NCI-H187 (cell line): Measurements from ENCODE around the gene NPRL2.

Experiments
- DNase-seq, 2 experiments: peaks; one replicate each; lab custom pipeline; 2025; lab: John Stamatoyannopoulos, UW

NPRL2 gene

GRCh38 chr3:50304601-50305000 lies 46.0 kb downstream of the NPRL2 start:
- DNase-seq = no peak

DNA sequence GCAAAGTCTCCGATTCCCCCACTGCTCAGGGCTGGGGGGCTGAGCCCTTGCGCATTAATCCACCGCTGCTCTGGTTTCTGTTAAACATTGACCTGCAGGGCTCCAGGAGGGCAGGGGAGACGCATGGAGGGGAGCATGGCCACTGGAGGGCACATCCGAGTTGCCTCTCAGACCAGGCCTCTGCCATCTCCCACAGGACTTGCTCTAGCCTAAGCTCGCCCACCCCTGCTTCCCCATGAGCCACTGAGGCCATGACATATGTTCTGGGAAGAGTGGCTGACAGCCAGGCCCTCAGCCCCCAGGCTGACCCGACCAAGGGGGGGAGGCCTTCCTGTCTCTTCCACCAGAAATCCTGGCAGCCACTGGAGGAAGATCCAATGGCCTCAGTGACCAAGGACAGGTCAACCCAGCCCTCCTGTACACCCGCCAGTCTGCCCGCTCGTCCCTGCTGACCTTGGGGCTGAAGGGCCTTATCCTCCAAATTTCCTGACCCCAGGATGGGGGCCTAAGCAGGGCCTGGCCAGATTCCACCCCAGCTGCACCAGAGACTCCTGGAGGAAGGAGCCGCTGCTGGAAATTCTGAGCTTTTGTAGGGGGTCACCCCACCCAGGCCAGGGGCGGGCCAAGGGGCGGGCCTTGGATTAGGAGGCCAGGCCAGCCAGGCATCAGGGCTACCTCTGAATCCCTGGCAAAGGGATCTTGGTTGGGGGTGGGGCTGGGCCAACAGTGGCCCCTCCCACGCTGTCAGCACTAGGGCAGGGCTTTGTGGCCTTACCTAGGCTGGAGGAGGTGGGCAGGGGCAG lies 47.4 kb downstream of the NPRL2 start, which contains the start of gene HYAL1:
Gene HYAL1, minus strand, starts transcription at position 562 of the 803 bp plus-strand sequence. CDS start 618 bp downstream, outside the sequence.
- no peak for DNase-seq

DNA sequence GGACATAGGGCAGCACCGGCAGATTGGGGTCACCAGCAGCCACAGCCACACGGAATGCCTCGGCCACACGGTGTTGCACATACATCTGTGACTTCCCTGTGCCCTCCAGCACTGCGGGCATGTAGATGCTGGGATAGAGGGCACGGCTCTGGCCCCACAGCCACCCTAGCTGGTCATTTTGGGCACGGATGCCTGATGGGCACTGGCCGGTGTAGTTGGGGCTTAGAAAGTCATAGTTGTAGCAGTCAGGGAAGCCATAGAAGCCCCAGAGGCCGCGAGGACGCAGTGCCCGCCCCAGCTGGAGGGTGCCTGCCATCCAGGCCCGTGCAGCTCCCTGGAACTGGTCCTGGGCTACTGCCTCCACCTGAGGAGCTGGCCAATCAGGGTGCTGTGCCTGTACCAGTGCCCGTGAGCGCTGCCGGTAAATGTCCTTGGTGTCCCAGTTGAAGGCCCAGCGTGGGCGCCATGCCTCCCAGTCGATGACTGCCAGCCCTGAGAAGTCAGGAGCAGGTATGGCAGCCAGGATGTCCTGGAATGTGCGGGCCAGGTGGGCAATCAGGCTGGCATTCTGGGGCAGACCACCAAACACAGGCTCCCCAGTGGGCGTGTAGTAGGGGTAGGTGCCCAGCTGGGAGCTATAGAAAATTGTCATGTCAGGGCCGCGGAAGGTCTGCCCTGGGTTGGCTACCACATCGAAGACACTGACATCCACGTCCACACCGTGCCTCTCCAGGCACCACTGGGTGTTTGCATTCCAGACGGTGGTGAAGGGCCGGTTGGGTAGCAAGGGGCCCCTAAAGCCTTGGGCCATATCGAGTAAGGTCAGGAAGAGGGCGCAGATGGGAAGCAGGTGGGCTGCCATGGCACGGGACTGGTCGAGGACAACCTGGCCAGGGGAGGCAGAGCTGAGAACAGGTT lies 48.2 kb downstream of the NPRL2 start:
- no peak for DNase-seq

DNA sequence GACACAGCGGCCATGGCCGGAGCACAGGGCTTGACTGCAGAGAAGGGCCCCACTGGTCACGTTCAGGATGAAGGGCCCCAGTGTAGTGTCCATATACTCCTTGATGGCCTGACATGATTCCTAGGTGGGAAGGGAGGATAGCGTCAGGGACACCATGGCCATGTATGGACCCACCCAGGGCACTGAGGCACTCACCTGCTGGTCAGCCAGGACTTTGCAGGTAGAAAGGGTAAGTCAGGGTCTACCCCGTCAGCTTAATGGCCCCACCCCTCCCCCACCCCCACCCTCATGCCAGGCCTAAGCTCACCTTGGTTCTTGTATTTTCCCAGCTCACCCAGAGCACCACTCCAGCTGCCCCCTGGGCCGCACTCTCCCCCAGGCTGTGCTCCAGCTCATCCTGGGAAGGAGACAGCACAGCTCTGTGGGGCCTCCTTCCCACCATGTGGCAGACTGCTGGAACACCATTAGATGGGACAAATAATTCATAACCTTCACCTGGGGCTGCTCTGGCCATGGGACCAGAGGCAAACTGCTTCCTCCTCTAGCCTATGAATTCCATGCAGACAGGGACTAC lies 49.8 kb downstream of the NPRL2 start:
- DNase-seq = no peak

- DNase-seq = no peak
Observed at GRCh38 chr3:50299929-50300680, 50.5 kb downstream of the NPRL2 start.

DNA sequence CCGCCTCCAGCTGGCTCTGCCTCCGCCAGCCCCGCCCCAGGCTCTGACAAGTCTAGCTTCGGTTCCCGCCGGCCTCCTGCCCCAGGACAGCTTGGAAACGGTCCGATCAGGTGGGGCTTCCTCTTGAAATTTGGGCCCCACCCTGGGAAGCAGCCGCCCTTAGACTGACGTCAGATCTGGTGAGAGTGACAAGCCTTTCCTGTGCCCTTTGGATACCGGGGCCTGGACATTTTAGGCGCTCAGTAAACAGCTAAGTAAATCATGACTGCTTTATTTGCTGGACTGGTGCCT lies 51.0 kb downstream of the NPRL2 start:
- DNase-seq = no peak

DNA sequence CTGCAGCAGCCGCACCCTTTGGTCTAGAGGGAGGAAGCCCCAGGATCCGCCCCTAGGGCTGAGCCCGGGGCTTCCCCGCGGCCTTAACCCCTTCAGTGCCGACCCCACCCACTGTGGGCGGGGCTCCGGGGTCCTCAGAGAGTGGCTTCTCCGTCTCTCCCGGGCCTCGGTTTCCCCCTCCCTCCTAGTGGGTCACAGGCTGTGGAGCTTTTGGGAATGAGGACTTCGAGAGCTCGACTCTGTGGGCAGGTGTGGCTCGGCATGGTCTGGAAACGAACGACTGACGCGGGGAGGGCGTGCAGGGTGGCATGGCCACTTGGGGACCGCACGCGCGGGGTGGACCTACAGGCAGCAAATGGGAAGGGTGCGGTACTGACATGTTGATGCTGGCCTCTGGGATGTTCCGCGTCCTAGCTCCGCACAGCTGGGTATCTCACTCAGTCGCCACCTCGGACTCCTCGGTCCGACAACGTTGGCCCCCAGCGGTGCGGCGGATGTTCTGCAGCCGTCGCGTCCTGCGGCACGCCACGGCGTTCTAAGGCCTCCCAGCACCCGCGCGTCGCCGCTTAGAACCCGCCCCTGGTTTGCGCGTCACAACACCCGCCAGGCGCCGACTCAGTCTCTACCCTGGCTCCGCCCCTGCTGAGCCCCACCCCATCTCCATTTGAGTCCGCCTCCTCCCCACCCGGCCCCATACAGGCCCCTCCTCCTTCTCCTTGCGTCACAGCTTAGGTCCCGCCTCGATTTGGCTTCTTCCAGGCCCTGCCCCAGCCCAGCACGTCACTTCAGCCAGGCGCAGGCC lies 51.5 kb downstream of the NPRL2 start, which contains the start of the genes HYAL3 and NAA80:
Gene HYAL3, minus strand, starts transcription at position 570 of the 802 bp plus-strand sequence. CDS start 3,803 bp downstream, outside the sequence.
Gene NAA80, minus strand, starts transcription at position 570 of the 802 bp plus-strand sequence. CDS start 1,942 bp downstream, outside the sequence.
- peak; percentile 87 to 93 for DNase-seq

DNA sequence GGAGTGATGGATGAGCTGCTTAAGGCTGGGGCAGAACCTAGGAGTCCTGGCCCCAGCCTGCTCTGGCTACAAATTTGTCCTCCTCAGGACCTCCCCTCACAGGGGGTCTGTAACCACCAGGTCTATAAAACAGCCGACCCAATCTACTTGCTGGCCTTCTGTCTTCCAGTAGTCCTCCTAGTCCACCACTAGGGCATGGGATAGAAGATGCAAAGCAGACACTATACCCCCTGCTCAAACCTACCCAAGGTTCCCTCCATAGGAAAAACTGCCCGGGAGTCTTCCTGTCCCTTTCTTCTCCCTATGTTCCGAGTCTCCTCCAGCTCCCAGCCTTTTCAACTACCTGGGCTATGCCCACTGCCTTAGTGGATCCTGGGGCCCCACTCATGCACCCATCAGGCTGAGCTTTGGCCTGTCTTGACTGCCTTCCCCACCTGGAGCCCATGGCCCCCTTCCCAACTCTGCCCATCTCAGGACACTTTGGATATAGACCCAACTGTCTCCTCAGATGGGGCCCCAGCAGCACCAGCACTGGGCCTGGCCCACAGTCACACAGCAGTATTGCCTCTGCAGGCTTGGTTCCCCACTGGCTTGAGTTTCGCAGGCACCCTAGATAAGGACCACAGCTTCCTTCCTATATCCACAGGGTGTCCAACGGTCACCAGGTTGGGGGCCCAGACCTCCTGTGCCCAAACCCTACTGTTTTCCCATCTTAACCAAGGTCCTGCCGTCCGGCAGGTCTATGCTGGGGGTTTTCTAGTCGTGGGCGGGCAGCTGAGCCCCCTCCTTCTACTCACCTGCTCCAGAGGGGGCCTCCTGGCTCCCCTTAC lies 52.5 kb downstream of the NPRL2 start:
- DNase-seq = no peak

GRCh38 chr3:50297384-50297775 lies 53.2 kb downstream of the NPRL2 start:
- DNase-seq = no peak
